HPDE6-E6E7 (cell line): ENCODE results near the gene LHX1.

ENCODE experiments used
- DNase-seq: peaks from one replicate; pipeline ENCODE4 v3.0.0; 2011; ENCODE audit warnings: missing footprints; ENCODE audit errors: extremely low spot score

The LHX1 gene

GRCh38 chr17:36939052-36939801 is 2.0 kb downstream of the LHX1 start:
- no peak for DNase-seq

GRCh38 chr17:36939802-36940312 is 2.6 kb downstream of the LHX1 start:
- no peak for DNase-seq

GRCh38 chr17:36940313-36941264 is 3.3 kb downstream of the LHX1 start:
- no peak for DNase-seq

- no peak for DNase-seq
These were observed 4.2 kb downstream of the LHX1 start for GRCh38 chr17:36941265-36942010.

GRCh38 chr17:36942019-36942599 is 4.8 kb downstream of the LHX1 start:
- no peak for DNase-seq

GRCh38 chr17:36942631-36943125 is 5.4 kb downstream of the LHX1 start:
- no peak for DNase-seq

GRCh38 chr17:36943250-36944191 is 6.2 kb downstream of the LHX1 start:
- no peak for DNase-seq

- DNase-seq, result no peak
These were observed 7.3 kb downstream of the LHX1 start for GRCh38 chr17:36944553-36944952.

- DNase-seq, result no peak
These were observed 7.9 kb downstream of the LHX1 start for GRCh38 chr17:36945140-36945539.

GRCh38 chr17:36945959-36946725 is 8.9 kb downstream of the LHX1 start:
- DNase-seq, result no peak

- DNase-seq, result no peak
These were observed 9.4 kb downstream of the LHX1 start for GRCh38 chr17:36946726-36947091.

GRCh38 chr17:36947922-36948716 is 10.8 kb downstream of the LHX1 start:
- DNase-seq, result no peak

GRCh38 chr17:36948717-36949460 is 11.6 kb downstream of the LHX1 start, which contains the start of gene AATF:
AATF (plus strand) TSS chr17:36948954; CDS start chr17:36949126, 172 bp downstream.
- peak; percentile 90 for DNase-seq

GRCh38 chr17:36949461-36949927 is 12.2 kb downstream of the LHX1 start:
- DNase-seq, result no peak

GRCh38 chr17:36950027-36950426 is 12.8 kb downstream of the LHX1 start:
- DNase-seq, result no peak

- DNase-seq, result no peak
These were observed 14.0 kb downstream of the LHX1 start for GRCh38 chr17:36951084-36951789.

- DNase-seq, result no peak
These were observed 34.2 kb downstream of the LHX1 start for GRCh38 chr17:36971508-36971907.
